Osteocyte (in vitro differentiated cells): Measurements from ENCODE around the gene ITIH2. TPM values are rescaled to one million over a fixed set of nuclear protein-coding genes. Genes with fewer than 3 reads are reported as not detected.

Experiments
- DNase-seq: peaks from one replicate; pipeline ENCODE4 v3.0.0; 2021; ENCODE audit warnings: mixed read lengths; ENCODE audit not compliant: unreplicated experiment; ENCODE audit errors: extremely low spot score
- H3K27ac Mint-ChIP-seq: one replicate; pipeline ENCODE4 v1.8.0; 2021; ENCODE audit warnings: mild to moderate bottlenecking, mixed read lengths; ENCODE audit not compliant: unreplicated experiment
- H3K27me3 Mint-ChIP-seq: one replicate; pipeline ENCODE4 v1.8.0; 2021; ENCODE audit warnings: mixed read lengths; ENCODE audit not compliant: unreplicated experiment
- H3K36me3 Mint-ChIP-seq: one replicate; pipeline ENCODE4 v1.8.0; 2021; ENCODE audit warnings: mixed read lengths; ENCODE audit not compliant: unreplicated experiment
- H3K4me1 Mint-ChIP-seq: one replicate; pipeline ENCODE4 v1.8.0; 2021; ENCODE audit warnings: mixed read lengths; ENCODE audit not compliant: unreplicated experiment
- H3K4me3 Mint-ChIP-seq: one replicate; pipeline ENCODE4 v1.8.0; 2021; ENCODE audit warnings: mild to moderate bottlenecking, moderate library complexity, mixed read lengths; ENCODE audit not compliant: unreplicated experiment
- H3K9me3 Mint-ChIP-seq: one replicate; pipeline ENCODE4 v1.8.0; 2021; ENCODE audit warnings: mixed read lengths; ENCODE audit not compliant: unreplicated experiment
- CTCF ChIP-seq: fragments of 200-600 bp; sonication (generic); IDR thresholded peaks from 2 replicates; pipeline ENCODE4 v1.5.0; 2021; ENCODE audit warnings: antibody characterized with exemption, mild to moderate bottlenecking, moderate library complexity
- total RNA-seq: library from RNA; stranded (reverse); gene quantifications from 2 replicates; pipeline ENCODE4 v1.2.1, GENCODE V29; 2021

The ITIH2 gene
- total RNA-seq, 1 donor from 2014 or later, result not detected

- no peaks in the 10 kb centered on the region for H3K9me3 Mint-ChIP-seq
- H3K27ac Mint-ChIP-seq, result no peak overlapping the region
- no peak for TF ChIP-seq CTCF
- DNase-seq, result no peak
- no peaks in the 10 kb centered on the region for H3K27me3 Mint-ChIP-seq
- no peaks in the 10 kb centered on the region for H3K4me1 Mint-ChIP-seq
- H3K36me3 Mint-ChIP-seq, result peaks cover 41% of the 10 kb centered on the region
- no peak overlapping the region for H3K4me3 Mint-ChIP-seq
Observed at GRCh38 chr10:7752251-7752650, 49.1 kb downstream of the ITIH2 start.

- Mint-ChIP-seq H3K36me3 (peaks cover 51% of the 10 kb centered on the region), H3K4me3 (no peak overlapping the region), H3K4me1 (no peaks in the 10 kb centered on the region), H3K27me3 (no peaks in the 10 kb centered on the region), H3K9me3 (no peaks in the 10 kb centered on the region), H3K27ac (no peak overlapping the region)
- DNase-seq, result no peak
- TF ChIP-seq CTCF, result no peak
Observed at GRCh38 chr10:7755103-7755502, 52.0 kb downstream of the ITIH2 start.

- H3K4me3 Mint-ChIP-seq, result no peak overlapping the region
Observed at GRCh38 chr10:7756360-7756992, 53.4 kb downstream of the ITIH2 start.

GRCh38 chr10:7763929-7764328 lies 60.8 kb downstream of the ITIH2 start:
- Mint-ChIP-seq H3K36me3 (peaks cover 37% of the 10 kb centered on the region), H3K4me3 (no peak overlapping the region), H3K27ac (no peak overlapping the region), H3K9me3 (no peaks in the 10 kb centered on the region), H3K27me3 (no peaks in the 10 kb centered on the region), H3K4me1 (no peaks in the 10 kb centered on the region)
- no peak for TF ChIP-seq CTCF
- no peak for DNase-seq

More at GRCh38 chr10:7756360-7756992, 53.4 kb downstream of the ITIH2 start:
- H3K9me3 Mint-ChIP-seq, result no peaks in the 10 kb centered on the region
- H3K36me3 Mint-ChIP-seq, result peaks cover 55% of the 10 kb centered on the region
- TF ChIP-seq CTCF, result peak; percentile 47
- no peaks in the 10 kb centered on the region for H3K4me1 Mint-ChIP-seq
- H3K27ac Mint-ChIP-seq, result no peak overlapping the region
- no peaks in the 10 kb centered on the region for H3K27me3 Mint-ChIP-seq
- peak; percentile 46 for DNase-seq

- TF ChIP-seq CTCF, result no peak
Observed at GRCh38 chr10:7766241-7766640, 63.1 kb downstream of the ITIH2 start.

More at GRCh38 chr10:7766241-7766640, 63.1 kb downstream of the ITIH2 start:
- Mint-ChIP-seq H3K27ac (no peak overlapping the region), H3K27me3 (no peaks in the 10 kb centered on the region), H3K9me3 (no peaks in the 10 kb centered on the region), H3K4me3 (no peak overlapping the region), H3K4me1 (no peaks in the 10 kb centered on the region), H3K36me3 (peaks cover 41% of the 10 kb centered on the region)
- no peak for DNase-seq
